GM06990 (cell line): Measurements from ENCODE around the gene MMP13.

Source experiments
- DNase-seq: peaks from one replicate; pipeline ENCODE4 v3.0.0-alpha.2; 2011; ENCODE audit not compliant: insufficient read length; ENCODE audit errors: extremely low read depth
- H3K27me3 ChIP-seq: replicated peaks from 2 replicates; pipeline ENCODE4 v1.6.0; 2011; ENCODE audit warnings: low read length; ENCODE audit not compliant: control insufficient read depth, insufficient read depth
- H3K36me3 ChIP-seq: 2 replicates; pipeline ENCODE4 v1.5.1; 2011; ENCODE audit warnings: low read length; ENCODE audit not compliant: control insufficient read depth, insufficient read depth
- H3K4me3 ChIP-seq: replicated peaks from 2 replicates; pipeline ENCODE4 v1.5.1; 2011; ENCODE audit warnings: low read depth, mild to moderate bottlenecking, control low read depth, low read length
- TF ChIP-seq, protein P1 (sequence below): IDR thresholded peaks from 2 replicates; pipeline ENCODE4 v1.5.1; 2011; ENCODE audit warnings: low read length, control low read depth, mild to moderate bottlenecking, inconsistent platforms; ENCODE audit not compliant: insufficient read depth, poor library complexity, severe bottlenecking

MMP13 gene

GRCh38 chr11:102928247-102928646 is 27.3 kb downstream of the MMP13 start:
- Histone ChIP-seq H3K36me3 (no peaks in the 10 kb centered on the region), H3K27me3 (peaks cover 5% of the 10 kb centered on the region), H3K4me3 (no peak overlapping the region)
- no peak for DNase-seq
- TF ChIP-seq, protein P1, sequence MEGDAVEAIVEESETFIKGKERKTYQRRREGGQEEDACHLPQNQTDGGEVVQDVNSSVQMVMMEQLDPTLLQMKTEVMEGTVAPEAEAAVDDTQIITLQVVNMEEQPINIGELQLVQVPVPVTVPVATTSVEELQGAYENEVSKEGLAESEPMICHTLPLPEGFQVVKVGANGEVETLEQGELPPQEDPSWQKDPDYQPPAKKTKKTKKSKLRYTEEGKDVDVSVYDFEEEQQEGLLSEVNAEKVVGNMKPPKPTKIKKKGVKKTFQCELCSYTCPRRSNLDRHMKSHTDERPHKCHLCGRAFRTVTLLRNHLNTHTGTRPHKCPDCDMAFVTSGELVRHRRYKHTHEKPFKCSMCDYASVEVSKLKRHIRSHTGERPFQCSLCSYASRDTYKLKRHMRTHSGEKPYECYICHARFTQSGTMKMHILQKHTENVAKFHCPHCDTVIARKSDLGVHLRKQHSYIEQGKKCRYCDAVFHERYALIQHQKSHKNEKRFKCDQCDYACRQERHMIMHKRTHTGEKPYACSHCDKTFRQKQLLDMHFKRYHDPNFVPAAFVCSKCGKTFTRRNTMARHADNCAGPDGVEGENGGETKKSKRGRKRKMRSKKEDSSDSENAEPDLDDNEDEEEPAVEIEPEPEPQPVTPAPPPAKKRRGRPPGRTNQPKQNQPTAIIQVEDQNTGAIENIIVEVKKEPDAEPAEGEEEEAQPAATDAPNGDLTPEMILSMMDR: no peak

GRCh38 chr11:102927624-102927990 is 27.9 kb downstream of the MMP13 start:
- TF ChIP-seq, protein P1: no peak
- Histone ChIP-seq H3K36me3 (no peaks in the 10 kb centered on the region), H3K27me3 (peaks cover 5% of the 10 kb centered on the region), H3K4me3 (no peak overlapping the region)
- no peak for DNase-seq

DNA sequence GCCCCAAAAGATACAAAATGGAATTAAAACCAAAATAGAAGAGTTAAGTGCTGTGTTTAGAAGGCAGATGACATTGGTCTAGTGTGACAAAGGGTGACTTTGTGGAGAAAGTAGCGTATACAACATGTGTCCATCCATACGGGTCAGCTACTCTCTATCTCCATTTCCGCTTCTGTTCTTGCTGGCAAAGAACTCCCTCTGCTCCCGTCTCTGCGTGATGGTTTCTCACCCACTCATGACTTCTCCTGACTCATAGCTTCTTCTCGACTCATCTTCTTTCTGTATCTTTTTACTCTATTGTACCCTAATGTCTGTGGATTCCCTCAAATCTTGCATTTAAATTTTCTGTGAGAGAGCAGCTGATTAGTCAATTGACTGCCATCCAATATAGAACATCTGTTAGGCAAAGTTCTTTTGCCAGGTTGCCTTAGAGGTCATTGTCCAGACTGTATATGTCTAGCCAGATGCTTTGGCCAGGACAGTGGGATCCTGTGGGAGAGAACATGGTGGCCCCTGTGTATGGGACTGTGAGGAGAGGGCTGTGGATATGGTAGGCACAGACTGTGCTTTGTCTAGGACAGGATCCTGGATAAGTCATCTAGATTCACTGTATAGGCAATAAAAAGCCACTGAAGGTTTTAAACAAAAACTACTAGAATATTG is 28.4 kb downstream of the MMP13 start:
- no peak for DNase-seq
- TF ChIP-seq, protein P1: no peak
- Histone ChIP-seq H3K4me3 (no peak overlapping the region), H3K36me3 (no peaks in the 10 kb centered on the region), H3K27me3 (peaks cover 5% of the 10 kb centered on the region)

- Histone ChIP-seq H3K36me3 (no peaks in the 10 kb centered on the region), H3K27me3 (peaks cover 5% of the 10 kb centered on the region), H3K4me3 (no peak overlapping the region)
- TF ChIP-seq, protein P1: no peak
- DNase-seq: no peak
These were observed 29.0 kb downstream of the MMP13 start for GRCh38 chr11:102926517-102926916.

- H3K27me3 ChIP-seq: peaks cover 3% of the 10 kb centered on the region
- H3K36me3 ChIP-seq: no peaks in the 10 kb centered on the region
- H3K4me3 ChIP-seq: no peak overlapping the region
- TF ChIP-seq, protein P1: no peak
- no peak for DNase-seq
These were observed 29.5 kb downstream of the MMP13 start for GRCh38 chr11:102925988-102926387.
